ENCODE measurements around the gene ZNRD2. TPM values are rescaled to one million over a fixed set of nuclear protein-coding genes. Genes with fewer than 3 reads are reported as not detected.

The ZNRD2 gene
- total and polyA plus RNA-seq, 2 of the 8 experiments (the other 6 are each of a cell fraction or from before 2014, with no cell fraction given), result 53.4 to 125 TPM

GRCh38 chr11:65585396-65586246, 15.3 kb downstream of the ZNRD2 start:
- Histone ChIP-seq H2BK12ac (ENCODE audit: low read depth, low read length) (no peak overlapping the region), H3K56ac (replicated peaks; ENCODE audit: insufficient read length, low read depth, low read length) (no peak overlapping the region), H3K36me3 (ENCODE audit: control insufficient read depth in 2 of 4, insufficient read depth in 4 of 4, low read length in 3 of 4) (no peaks in the 10 kb centered on the region), H2BK120ac (replicated peaks; ENCODE audit: low read depth, low read length) (no peak overlapping the region), H3K27me3 (replicated peaks in 1 of 4; ENCODE audit: control insufficient read depth in 3 of 4, extremely low read depth in 1 of 4, insufficient read depth in 3 of 4, low read length in 3 of 4) (peaks cover 20 to 52% (median 44%) of the 10 kb centered on the region in 4 experiments), H3K79me1 (ENCODE audit: low read depth, low read length) (no peaks in the 10 kb centered on the region), H3K27ac (ENCODE audit: low read depth, low read length) (no peak overlapping the region), H2BK15ac (ENCODE audit: low read length) (peak overlapping the region; percentile 97), H2BK5ac (ENCODE audit: low read depth, low read length) (no peak overlapping the region), H2AK5ac (ENCODE audit: low read depth, low read length) (0 out of 2 replicates have a peak overlapping the region, but pooled peaks have one; percentile 65), H3K4me1 (replicated peaks in 1 of 4; ENCODE audit: control insufficient read depth in 3 of 4, insufficient read depth in 4 of 4, low read length in 3 of 4) (peaks cover 0 to 22% (median 6%) of the 10 kb centered on the region in 4 experiments; a peak in 6 of 7 replicates), H3K18ac (ENCODE audit: extremely low read depth, low read length) (no peak overlapping the region; the same call in 1 of the 2 replicates), H3K9me3 (ENCODE audit: insufficient read depth in 2 of 2, low read depth in 1 of 2, low read length in 1 of 2) (no peaks in the 10 kb centered on the region), H3K4ac (replicated peaks; ENCODE audit: insufficient read length, low read depth, low read length) (no peak overlapping the region), H4K8ac (ENCODE audit: extremely low read depth, insufficient read depth, low read length) (no peak overlapping the region), H3K4me3 (ENCODE audit: extremely low read depth in 1 of 4, insufficient read depth in 2 of 4, low read depth in 3 of 4, low read length in 4 of 4) (peak overlapping the region in 2 of 4 experiments; percentile 31 to 55; a peak in 4 of 8 replicates), H4K20me1 (replicated peaks in 1 of 2; ENCODE audit: control insufficient read depth in 1 of 2, insufficient read depth in 2 of 2, low read length in 2 of 2) (peaks cover 0 to 2% of the 10 kb centered on the region in 2 experiments), H3K4me2 (ENCODE audit: insufficient read depth in 1 of 2, low read depth in 2 of 2, low read length in 2 of 2) (peak overlapping the region; percentile 54 to 85), H3K79me2 (ENCODE audit: control insufficient read depth in 1 of 2, insufficient read depth in 2 of 2, low read length in 2 of 2) (no peaks in the 10 kb centered on the region), H4K91ac (replicated peaks; ENCODE audit: insufficient read length, low read length) (no peak overlapping the region), H2BK20ac (ENCODE audit: low read length) (no peak overlapping the region; the same call in 1 of the 2 replicates), H4K5ac (ENCODE audit: insufficient read length, low read depth, low read length) (no peak overlapping the region), H3K14ac (ENCODE audit: insufficient read length) (no peak overlapping the region), H3K9ac (replicated peaks in 1 of 4; ENCODE audit: extremely low read depth in 1 of 4, low read depth in 3 of 4, low read length in 3 of 4) (no peak overlapping the region), H3K23me2 (ENCODE audit: low read depth, low read length) (peaks cover 3% of the 10 kb centered on the region; the same call in 1 of the 2 replicates), H2AFZ (ENCODE audit: low read length) (no peak overlapping the region), H3K23ac (ENCODE audit: insufficient read length) (no peak overlapping the region)
- peak; percentile 49 for TF ChIP-seq EZH2 (IDR thresholded peaks at IDR 0.05; ENCODE audit: low read depth, low read length, severe bottlenecking)
- TF ChIP-seq GABPA (IDR thresholded peaks at IDR 0.05; ENCODE audit: borderline replicate concordance, insufficient read depth, low read length), result no peak
- TF ChIP-seq SUZ12 (IDR thresholded peaks at IDR 0.05; ENCODE audit: low read length), result peak; percentile 73
- FAIRE-seq, result no peak
- ChIA-PET POLR2A (ENCODE audit: partially characterized antibody) (interaction anchor here (0.6 to 4.4 kb wide), 10 partner anchors 9 to 87 kb away, joined by 3 to 36 read pairs (median 4); partner anchors contain the start of genes EHBP1L1, FAM89B, KCNK7 and MALAT1), CTCF (ENCODE audit: partially characterized antibody) (interaction anchor here (0.6 to 14.5 kb wide), 17 partner anchors 7 to 697 kb away, joined by 3 to 227 read pairs (median 5); partner anchors contain the start of genes EHBP1L1, FAM89B, KCNK7 and ZNRD2)
- WGBS, 2 experiments (ENCODE audit: extremely low coverage in 1 of 2, insufficient coverage in 1 of 2, insufficient read length in 1 of 2, insufficient replicate concordance in 2 of 2, low coverage in 1 of 2, low lambda C conversion rate in 2 of 2, missing lambda C conversion rate in 1 of 2), result 58% methylated on average over 36 of the region's 51 CpGs; no CpG with 5 or more reads in 1 of the 2 experiments
- DNase-seq (ENCODE audit: low read depth in 1 of 2, low spot score in 2 of 2), result no peak
